ENCODE results near the gene ST8SIA2. TPM values are rescaled to one million over a fixed set of nuclear protein-coding genes. Genes with fewer than 3 reads are reported as not detected.

The ST8SIA2 gene
- total and polyA plus RNA-seq, 3 donors from 2014 or later = 0.12 to 0.31 (median 0.24) TPM

DNA sequence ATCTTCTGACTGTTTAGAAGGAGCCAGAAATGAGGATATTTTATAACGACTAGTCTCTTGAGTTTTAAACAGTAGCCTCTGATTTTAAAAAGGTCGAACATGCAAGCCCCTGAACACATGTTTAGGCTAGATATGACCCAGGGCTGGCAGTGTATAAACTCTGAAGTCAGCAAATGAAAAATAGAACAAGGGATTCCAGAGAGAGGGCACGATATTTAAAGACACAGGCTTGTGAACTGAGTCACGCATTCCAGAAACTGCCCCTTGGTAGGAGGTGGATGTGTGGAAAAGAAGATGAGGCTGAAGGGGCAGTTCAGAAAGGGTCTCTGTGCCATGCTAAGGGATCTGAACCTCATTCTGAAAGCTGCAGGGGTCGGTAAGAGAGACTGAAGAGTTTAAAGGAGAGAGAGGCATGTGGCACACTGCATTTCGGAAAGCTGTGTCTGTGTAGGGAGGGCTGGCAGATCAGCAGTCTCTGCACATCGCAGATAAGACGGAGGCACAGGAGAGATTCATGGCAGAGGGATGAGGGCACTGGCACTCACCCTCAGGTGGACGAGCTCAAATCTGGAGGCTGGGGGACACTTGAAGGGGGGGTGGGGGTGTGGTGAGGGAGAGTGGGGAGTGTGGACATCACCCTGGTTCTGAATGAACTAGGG lies 22.1 kb downstream of the ST8SIA2 start:
- Histone ChIP-seq H3K4me1 (no peaks in the 10 kb centered on the region), H3K4me3 (no peak overlapping the region), H3K9me3 (no peaks in the 10 kb centered on the region), H3K36me3 (ENCODE audit: low read depth, missing control alignments) (no peaks in the 10 kb centered on the region), H3K27me3 (no peaks in the 10 kb centered on the region), H3K27ac (no peak overlapping the region)
- intact Hi-C loops (cut with DNase I; ENCODE audit: low total_unique reads) = no loop called here
- no peak for TF ChIP-seq CTCF (IDR thresholded peaks at IDR 0.05)
- no peak for TF ChIP-seq POLR2A (IDR thresholded peaks at IDR 0.05)
- DNase-seq = no peak
- WGBS, 2 donors = 77 to 81% methylated on average over 9 of the region's 9 CpGs

GRCh38 chr15:92416557-92416956 lies 22.9 kb downstream of the ST8SIA2 start:
- no peak for TF ChIP-seq CTCF (IDR thresholded peaks at IDR 0.05)
- TF ChIP-seq POLR2A (IDR thresholded peaks at IDR 0.05) = no peak
- H3K27ac ChIP-seq = no peak overlapping the region
- H3K9me3 ChIP-seq = no peaks in the 10 kb centered on the region
- no peak overlapping the region for H3K4me3 ChIP-seq
- H3K36me3 ChIP-seq (ENCODE audit: low read depth, missing control alignments) = no peaks in the 10 kb centered on the region
- 88 to 92% methylated on average over 7 to 12 of the region's 12 CpGs for WGBS, 2 donors
- no peak for DNase-seq
- H3K4me1 ChIP-seq = no peaks in the 10 kb centered on the region
- no peaks in the 10 kb centered on the region for H3K27me3 ChIP-seq
- intact Hi-C loops (cut with DNase I; ENCODE audit: low total_unique reads) = no loop called here

GRCh38 chr15:92417716-92418115 lies 24.0 kb downstream of the ST8SIA2 start:
- no peak for DNase-seq
- H3K9me3 ChIP-seq = no peaks in the 10 kb centered on the region
- TF ChIP-seq POLR2A (IDR thresholded peaks at IDR 0.05) (no peak), CTCF (IDR thresholded peaks at IDR 0.05) (no peak)
- no peaks in the 10 kb centered on the region for H3K36me3 ChIP-seq (ENCODE audit: low read depth, missing control alignments)
- intact Hi-C loops (cut with DNase I; ENCODE audit: low total_unique reads) = no loop called here
- H3K4me3 ChIP-seq = no peak overlapping the region
- WGBS, 2 donors = 79 to 92% methylated on average over 7 of the region's 7 CpGs
- no peaks in the 10 kb centered on the region for H3K27me3 ChIP-seq
- H3K27ac ChIP-seq = no peak overlapping the region
- no peaks in the 10 kb centered on the region for H3K4me1 ChIP-seq

GRCh38 chr15:92418864-92419263 lies 25.2 kb downstream of the ST8SIA2 start:
- no peaks in the 10 kb centered on the region for H3K36me3 ChIP-seq (ENCODE audit: low read depth, missing control alignments)
- no peaks in the 10 kb centered on the region for H3K4me1 ChIP-seq
- DNase-seq = no peak
- intact Hi-C loops (cut with DNase I; ENCODE audit: low total_unique reads) = no loop called here
- no peaks in the 10 kb centered on the region for H3K27me3 ChIP-seq
- H3K4me3 ChIP-seq = no peak overlapping the region
- no peak overlapping the region for H3K27ac ChIP-seq
- WGBS, 2 donors = 69 to 78% methylated on average over 7 of the region's 7 CpGs
- H3K9me3 ChIP-seq = no peaks in the 10 kb centered on the region
- TF ChIP-seq POLR2A (IDR thresholded peaks at IDR 0.05) (no peak), CTCF (IDR thresholded peaks at IDR 0.05) (no peak)

- H3K4me1 ChIP-seq = no peaks in the 10 kb centered on the region
- intact Hi-C loops (cut with DNase I; ENCODE audit: low total_unique reads) = no loop called here
- TF ChIP-seq CTCF (IDR thresholded peaks at IDR 0.05) (no peak), POLR2A (IDR thresholded peaks at IDR 0.05) (no peak)
- no peaks in the 10 kb centered on the region for H3K36me3 ChIP-seq (ENCODE audit: low read depth, missing control alignments)
- no peaks in the 10 kb centered on the region for H3K9me3 ChIP-seq
- no peak overlapping the region for H3K4me3 ChIP-seq
- H3K27ac ChIP-seq = no peak overlapping the region
- 24 to 55% methylated on average over 1 of the region's 1 CpG for WGBS, 2 donors
- H3K27me3 ChIP-seq = no peaks in the 10 kb centered on the region
- no peak for DNase-seq
Observed at GRCh38 chr15:92421976-92422375, 28.3 kb downstream of the ST8SIA2 start.
